HG03558 (cell line): ENCODE measurements around the gene ATL1.
"Not testable (repeated sequence)": the region's sequence is repeated elsewhere in the genome, so short reads cannot be mapped to it uniquely, and the experiment has no call there.

Source experiments
- ATAC-seq: cut with Tn5 transposase; IDR thresholded peaks from one replicate; pipeline ENCODE4 v1.9.1; 2021; ENCODE audit warnings: moderate number of reproducible peaks; ENCODE audit not compliant: unreplicated experiment; ENCODE audit errors: extremely low read depth

Gene ATL1

GRCh38 chr14:50635141-50635540 lies 75.2 kb downstream of the ATL1 start:
- no peak for ATAC-seq

- ATAC-seq: peak; percentile 51
Measured at GRCh38 chr14:50647282-50647681, 87.3 kb downstream of the ATL1 start.

GRCh38 chr14:50647753-50648152 lies 87.8 kb downstream of the ATL1 start:
- ATAC-seq: no peak

- ATAC-seq: no peak
Measured at GRCh38 chr14:50649691-50650090, 89.7 kb downstream of the ATL1 start.

- no peak for ATAC-seq
Measured at GRCh38 chr14:50656776-50657175, 96.8 kb downstream of the ATL1 start.

GRCh38 chr14:50657753-50658152 lies 97.8 kb downstream of the ATL1 start:
- ATAC-seq: no peak

- no peak for ATAC-seq
Measured at GRCh38 chr14:50658203-50658602, 98.3 kb downstream of the ATL1 start.

GRCh38 chr14:50659327-50659974 lies 99.5 kb downstream of the ATL1 start:
- ATAC-seq: no peak

GRCh38 chr14:50664579-50664978 lies 104.6 kb downstream of the ATL1 start:
- not testable (repeated sequence) for ATAC-seq

- ATAC-seq: not testable (repeated sequence)
Measured at GRCh38 chr14:50665300-50665699, 105.4 kb downstream of the ATL1 start.

- ATAC-seq: no peak
Measured at GRCh38 chr14:50666772-50667683, 107.1 kb downstream of the ATL1 start.

- no peak for ATAC-seq
Measured at GRCh38 chr14:50667684-50667995, 107.7 kb downstream of the ATL1 start.

- ATAC-seq: no peak
Measured at GRCh38 chr14:50667996-50668825, 108.3 kb downstream of the ATL1 start, which contains the start of gene SAV1. Gene SAV1, minus strand, starts transcription at chr14:50668306. Its CDS starts 339 bp downstream, at chr14:50667967.

GRCh38 chr14:50668826-50669143 lies 108.8 kb downstream of the ATL1 start:
- ATAC-seq: no peak

GRCh38 chr14:50669441-50669986 lies 109.6 kb downstream of the ATL1 start:
- no peak for ATAC-seq

GRCh38 chr14:50670196-50670865 lies 110.4 kb downstream of the ATL1 start:
- no peak for ATAC-seq

GRCh38 chr14:50670866-50671256 lies 110.9 kb downstream of the ATL1 start:
- no peak for ATAC-seq

GRCh38 chr14:50675597-50675996 lies 115.7 kb downstream of the ATL1 start:
- no peak for ATAC-seq

GRCh38 chr14:50676814-50677516 lies 117.0 kb downstream of the ATL1 start:
- no peak for ATAC-seq
